ENCODE measurements around the gene PLS1.

PLS1 gene

GRCh38 chr3:142754494-142754893 lies 158.3 kb downstream of the PLS1 start:
- no peak overlapping the region for H3K4me3 ChIP-seq (ENCODE audit: low read depth, low read length)
- no peak for DNase-seq (ENCODE audit: low read depth)
- TF ChIP-seq CTCF (IDR thresholded peaks at IDR 0.05; ENCODE audit: insufficient read depth, low read depth, low read length, missing control alignments) = no peak
